ENCODE measurements around the gene CACNG4. TPM values are rescaled to one million over a fixed set of nuclear protein-coding genes. Genes with fewer than 3 reads are reported as not detected.

CACNG4 gene
- total RNA-seq, 1 experiment from 2014 or later: 2.4 TPM

GRCh38 chr17:67016039-67016762 lies 51.7 kb downstream of the CACNG4 start:
- Histone ChIP-seq H2AFZ (ENCODE audit: low read length) (no peak overlapping the region), H3K79me2 (ENCODE audit: low read length) (no peaks in the 10 kb centered on the region), H3F3A (ENCODE audit: low read length, unreplicated experiment) (no peaks in the 10 kb centered on the region), H3K9me3 (ENCODE audit: low read length) (no peaks in the 10 kb centered on the region), H3K27me3 (ENCODE audit: low read length) (0 out of 2 replicates have a peak, but pooled peaks cover 3% of the 10 kb centered on the region), H3K9me2 (replicated peaks; ENCODE audit: low read length) (no peaks in the 10 kb centered on the region), H3K27ac (ENCODE audit: low read length) (no peak overlapping the region), H3K4me2 (ENCODE audit: low read length) (no peak overlapping the region), H3K9ac (ENCODE audit: low read length) (no peak overlapping the region), H4K20me1 (ENCODE audit: low read length) (no peaks in the 10 kb centered on the region), H3K36me3 (ENCODE audit: low read depth, low read length) (no peaks in the 10 kb centered on the region), H3K4me1 (ENCODE audit: insufficient read depth, low read length) (no peaks in the 10 kb centered on the region), H3K4me3 (ENCODE audit: low read length) (no peak overlapping the region)
- ChIA-PET POLR2A (ENCODE audit: unreplicated experiment) (no interaction called here), CTCF (no interaction called here)
- BruUV-seq (replicated peaks): no TSS peak
- DNase-seq (no peak), ATAC-seq (no peak)
- TF ChIP-seq EZH2 (IDR thresholded peaks at IDR 0.05; ENCODE audit: low read length, unreplicated experiment): no peak
- TF ChIP-seq CTCF (conservative IDR thresholded peaks at IDR 0.05; ENCODE audit: low read depth, low read length): 0 out of 2 replicates have a peak, but pooled peaks have one; percentile 10
- intact Hi-C loops (cut with micrococcal nuclease): no loop called here

DNA sequence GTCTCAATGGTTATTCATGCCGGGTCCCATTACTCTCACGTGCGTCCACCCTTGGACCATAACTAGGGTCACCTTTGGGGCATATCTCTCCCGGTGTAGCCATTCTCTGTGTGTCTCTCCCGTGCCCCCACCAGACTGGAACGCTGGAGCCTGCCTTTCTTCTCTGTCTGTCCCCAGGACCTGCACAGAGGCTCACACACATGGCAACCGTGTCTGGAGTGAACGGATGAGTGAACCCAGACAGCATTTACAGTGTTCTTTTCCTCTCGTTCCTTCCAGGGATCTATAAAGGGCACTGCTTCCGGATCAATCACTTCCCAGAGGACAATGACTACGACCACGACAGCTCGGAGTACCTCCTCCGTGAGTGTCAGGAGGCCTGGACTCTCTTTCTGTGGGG lies 53.4 kb downstream of the CACNG4 start:
- H3K9me3 ChIP-seq (ENCODE audit: low read length): no peaks in the 10 kb centered on the region
- H3K79me2 ChIP-seq (ENCODE audit: low read length): no peaks in the 10 kb centered on the region
- ChIA-PET CTCF (no interaction called here), POLR2A (ENCODE audit: unreplicated experiment) (no interaction called here)
- H3K9me2 ChIP-seq (replicated peaks; ENCODE audit: low read length): no peaks in the 10 kb centered on the region
- no peak overlapping the region for H3K27ac ChIP-seq (ENCODE audit: low read length)
- no peaks in the 10 kb centered on the region for H3F3A ChIP-seq (ENCODE audit: low read length, unreplicated experiment)
- DNase-seq (no peak), ATAC-seq (no peak)
- no peaks in the 10 kb centered on the region for H3K4me1 ChIP-seq (ENCODE audit: insufficient read depth, low read length)
- TF ChIP-seq CTCF (conservative IDR thresholded peaks at IDR 0.05; ENCODE audit: low read depth, low read length) (no peak), EZH2 (IDR thresholded peaks at IDR 0.05; ENCODE audit: low read length, unreplicated experiment) (no peak), EZH2phosphoT487 (IDR thresholded peaks at IDR 0.05; ENCODE audit: borderline replicate concordance, low read length) (no peak)
- H4K20me1 ChIP-seq (ENCODE audit: low read length): no peaks in the 10 kb centered on the region
- H3K9ac ChIP-seq (ENCODE audit: low read length): no peak overlapping the region
- intact Hi-C loops (cut with micrococcal nuclease): no loop called here
- no peak overlapping the region for H3K4me2 ChIP-seq (ENCODE audit: low read length)
- BruUV-seq (replicated peaks): no TSS peak
- H3K4me3 ChIP-seq (ENCODE audit: low read length): no peak overlapping the region
- H3K27me3 ChIP-seq (ENCODE audit: low read length): no peaks in the 10 kb centered on the region
- H3K36me3 ChIP-seq (ENCODE audit: low read depth, low read length): no peaks in the 10 kb centered on the region
- H2AFZ ChIP-seq (ENCODE audit: low read length): no peak overlapping the region
